ENCODE results near the gene WDR93.
A peak's percentile ranks its signal among the peaks of the same experiment; 100 is the strongest.

WDR93 gene

GRCh38 chr15:89672221-89673164, 18.1 kb upstream of the WDR93 start:
- peak; percentile 38 for DNase-seq (ENCODE audit: low read depth)
- no peak overlapping the region for H3K4me3 ChIP-seq (ENCODE audit: control insufficient read depth, low read depth, low read length)
- TF ChIP-seq CTCF (conservative IDR thresholded peaks at IDR 0.05; ENCODE audit: control insufficient read depth, insufficient read depth, low read depth, low read length), result no peak

- no peak for DNase-seq (ENCODE audit: low read depth)
- TF ChIP-seq CTCF (conservative IDR thresholded peaks at IDR 0.05; ENCODE audit: control insufficient read depth, insufficient read depth, low read depth, low read length), result peak; percentile 38
- H3K4me3 ChIP-seq (ENCODE audit: control insufficient read depth, low read depth, low read length), result no peak overlapping the region
These were observed 17.5 kb upstream of the WDR93 start for GRCh38 chr15:89673165-89673512.

DNA sequence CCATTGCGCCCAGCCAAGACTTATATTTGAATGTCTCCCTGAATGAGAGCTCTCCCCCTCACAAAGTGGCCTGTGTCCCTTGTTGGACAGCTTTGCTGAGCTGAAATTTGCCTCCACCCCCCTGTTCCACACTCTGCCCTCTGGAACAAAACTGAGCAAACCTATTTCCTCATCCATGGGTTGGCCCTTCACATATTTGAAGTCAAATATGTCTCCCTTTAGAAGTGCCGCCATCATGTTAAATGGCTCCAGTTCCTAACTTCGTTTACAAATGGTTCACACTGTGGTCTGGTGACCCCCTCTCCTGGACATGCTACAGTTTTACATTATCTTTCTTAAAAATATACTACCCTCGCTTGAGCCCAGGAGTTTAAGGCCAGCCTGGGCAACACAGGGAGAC, 16.1 kb upstream of the WDR93 start:
- H3K4me3 ChIP-seq (ENCODE audit: control insufficient read depth, low read depth, low read length), result no peak overlapping the region
- no peak for DNase-seq (ENCODE audit: low read depth)
- no peak for TF ChIP-seq CTCF (conservative IDR thresholded peaks at IDR 0.05; ENCODE audit: control insufficient read depth, insufficient read depth, low read depth, low read length)

DNA sequence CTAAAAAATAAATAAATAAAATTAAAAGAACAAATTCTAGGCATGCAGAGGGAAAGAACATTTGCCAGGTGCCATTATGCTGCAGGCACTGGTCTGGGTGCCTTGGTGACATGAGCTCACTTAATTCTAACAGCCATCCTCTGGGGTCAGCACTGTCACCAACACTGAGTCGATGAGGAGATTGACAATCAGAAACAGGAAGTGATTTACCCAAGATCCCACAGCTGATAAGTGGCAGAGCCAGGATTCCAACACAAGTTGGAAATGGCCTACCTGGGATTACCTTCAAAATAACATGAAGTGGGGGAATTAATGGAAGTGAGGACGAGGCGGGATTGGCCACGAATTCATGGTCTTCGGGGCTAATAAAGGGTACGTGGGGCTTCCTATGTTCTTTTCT, 15.0 kb upstream of the WDR93 start:
- DNase-seq (ENCODE audit: low read depth), result no peak
- no peak for TF ChIP-seq CTCF (conservative IDR thresholded peaks at IDR 0.05; ENCODE audit: control insufficient read depth, insufficient read depth, low read depth, low read length)
- H3K4me3 ChIP-seq (ENCODE audit: control insufficient read depth, low read depth, low read length), result no peak overlapping the region

DNA sequence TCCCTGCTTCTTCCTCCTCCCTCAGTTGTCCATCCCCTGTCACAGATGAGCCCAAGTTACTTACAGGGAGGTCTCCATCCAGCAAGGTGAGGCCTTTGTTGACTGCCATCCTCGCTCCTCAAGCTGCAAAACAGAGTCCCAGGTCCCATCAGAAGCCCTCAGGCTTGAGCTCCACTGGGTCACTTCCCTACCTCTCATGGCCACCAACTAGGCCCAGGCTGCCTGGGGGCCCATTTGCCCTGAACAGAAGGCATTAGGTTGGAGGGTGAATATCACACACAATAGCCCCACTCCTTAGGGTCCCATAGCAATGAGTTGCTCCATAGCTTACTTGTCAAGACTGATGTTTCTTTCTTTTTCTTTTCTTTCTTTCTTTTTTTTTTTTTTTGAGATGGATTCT, 13.2 kb upstream of the WDR93 start:
- no peak for DNase-seq (ENCODE audit: low read depth)
- H3K4me3 ChIP-seq (ENCODE audit: control insufficient read depth, low read depth, low read length), result no peak overlapping the region
- no peak for TF ChIP-seq CTCF (conservative IDR thresholded peaks at IDR 0.05; ENCODE audit: control insufficient read depth, insufficient read depth, low read depth, low read length)

GRCh38 chr15:89679212-89679611, 11.4 kb upstream of the WDR93 start, which contains the start of gene PLIN1:
TSS of gene PLIN1 (minus strand) at chr15:89679367. CDS start at chr15:89677489, 1,878 bp downstream.
- TF ChIP-seq CTCF (conservative IDR thresholded peaks at IDR 0.05; ENCODE audit: control insufficient read depth, insufficient read depth, low read depth, low read length), result no peak
- no peak within 1 kb of the TSS for H3K4me3 ChIP-seq (ENCODE audit: control insufficient read depth, low read depth, low read length)
- DNase-seq (ENCODE audit: low read depth), result no peak
